ENCODE measurements around the gene DNMT3A.

The DNMT3A gene

GRCh38 chr2:25373269-25373981 lies 31.7 kb upstream of the DNMT3A start:
- no peak for DNase-seq (ENCODE audit: low read depth in 3 of 3, low spot score in 1 of 3)

GRCh38 chr2:25372405-25373268 lies 30.9 kb upstream of the DNMT3A start:
- DNase-seq (ENCODE audit: low read depth in 3 of 3, low spot score in 1 of 3) = no peak

GRCh38 chr2:25371253-25372241 lies 29.8 kb upstream of the DNMT3A start:
- DNase-seq (ENCODE audit: low read depth in 3 of 3, low spot score in 1 of 3) = no peak

GRCh38 chr2:25369876-25370275 lies 28.2 kb upstream of the DNMT3A start:
- no peak for DNase-seq (ENCODE audit: low read depth in 3 of 3, low spot score in 1 of 3)

- DNase-seq (ENCODE audit: low read depth in 3 of 3, low spot score in 1 of 3) = no peak
These were observed 27.7 kb upstream of the DNMT3A start for GRCh38 chr2:25369439-25369838.

- DNase-seq (ENCODE audit: low read depth in 3 of 3, low spot score in 1 of 3) = no peak
These were observed 26.9 kb upstream of the DNMT3A start for GRCh38 chr2:25368660-25369059.

GRCh38 chr2:25367296-25367695 lies 25.6 kb upstream of the DNMT3A start:
- DNase-seq (ENCODE audit: low read depth in 3 of 3, low spot score in 1 of 3) = no peak

- no peak for DNase-seq (ENCODE audit: low read depth in 3 of 3, low spot score in 1 of 3)
These were observed 24.9 kb upstream of the DNMT3A start for GRCh38 chr2:25366629-25367028.

- no peak for DNase-seq (ENCODE audit: low read depth in 3 of 3, low spot score in 1 of 3)
These were observed 23.5 kb upstream of the DNMT3A start for GRCh38 chr2:25365241-25365640.

GRCh38 chr2:25363733-25364132 lies 22.0 kb upstream of the DNMT3A start:
- DNase-seq (ENCODE audit: low read depth in 3 of 3, low spot score in 1 of 3) = no peak

- DNase-seq (ENCODE audit: low read depth in 3 of 3, low spot score in 1 of 3) = peak in 1 of 3 donors; percentile 33
These were observed 20.9 kb upstream of the DNMT3A start for GRCh38 chr2:25362434-25363145.

GRCh38 chr2:25362049-25362433 lies 20.3 kb upstream of the DNMT3A start:
- DNase-seq (ENCODE audit: low read depth in 3 of 3, low spot score in 1 of 3) = peak; percentile 82 to 96 (median 92)

- DNase-seq (ENCODE audit: low read depth in 3 of 3, low spot score in 1 of 3) = no peak
These were observed 19.7 kb upstream of the DNMT3A start for GRCh38 chr2:25361261-25362048.

GRCh38 chr2:25358836-25359235 lies 17.1 kb upstream of the DNMT3A start:
- no peak for DNase-seq (ENCODE audit: low read depth in 3 of 3, low spot score in 1 of 3)

GRCh38 chr2:25358249-25358815 lies 16.6 kb upstream of the DNMT3A start:
- no peak for DNase-seq (ENCODE audit: low read depth in 3 of 3, low spot score in 1 of 3)

GRCh38 chr2:25356088-25356487 lies 14.4 kb upstream of the DNMT3A start:
- DNase-seq (ENCODE audit: low read depth in 3 of 3, low spot score in 1 of 3) = no peak

GRCh38 chr2:25355270-25355669 lies 13.5 kb upstream of the DNMT3A start:
- no peak for DNase-seq (ENCODE audit: low read depth in 3 of 3, low spot score in 1 of 3)

GRCh38 chr2:25354116-25354515 lies 12.4 kb upstream of the DNMT3A start:
- DNase-seq (ENCODE audit: low read depth in 3 of 3, low spot score in 1 of 3) = no peak

GRCh38 chr2:25349397-25349796 lies 7.7 kb upstream of the DNMT3A start:
- DNase-seq (ENCODE audit: low read depth in 3 of 3, low spot score in 1 of 3) = no peak

Data from stimulated activated CD4-positive, alpha-beta T cell treated with anti-CD3 and anti-CD28 coated beads, TNF-alpha, amount 100 ng/mL, for 1 hour (primary cell).